AG10803 (cell line): ENCODE results near the gene COMT.
"Not testable (repeated sequence)": the region's sequence is repeated elsewhere in the genome, so short reads cannot be mapped to it uniquely, and the experiment has no call there.

Experiments
- DNase-seq: peaks from one replicate; pipeline ENCODE4 v3.0.0; 2010; ENCODE audit warnings: low read depth
- H3K4me3 ChIP-seq: 2 replicates; pipeline ENCODE4 v1.5.1; 2011; ENCODE audit warnings: mild to moderate bottlenecking, low read length, control low read depth
- CTCF ChIP-seq: conservative IDR thresholded peaks from 2 replicates; pipeline ENCODE4 v1.5.1; 2011; ENCODE audit warnings: mild to moderate bottlenecking, low read length, control low read depth, inconsistent platforms

The COMT gene

GRCh38 chr22:19921544-19922081 is 20.0 kb upstream of the COMT start:
- no peak for DNase-seq
- TF ChIP-seq CTCF, result no peak
- H3K4me3 ChIP-seq, result no peak overlapping the region

GRCh38 chr22:19923914-19924513 is 17.6 kb upstream of the COMT start:
- H3K4me3 ChIP-seq, result no peak overlapping the region
- DNase-seq, result no peak
- no peak for TF ChIP-seq CTCF

GRCh38 chr22:19926028-19926427 is 15.5 kb upstream of the COMT start:
- not testable (repeated sequence) for H3K4me3 ChIP-seq, DNase-seq

GRCh38 chr22:19927696-19928095 is 13.9 kb upstream of the COMT start:
- DNase-seq, result no peak
- H3K4me3 ChIP-seq, result no peak overlapping the region
- TF ChIP-seq CTCF, result no peak

- TF ChIP-seq CTCF, result no peak
- H3K4me3 ChIP-seq, result no peak overlapping the region
- DNase-seq, result no peak
Measured at GRCh38 chr22:19928207-19928606, 13.4 kb upstream of the COMT start.

- DNase-seq, result no peak
- TF ChIP-seq CTCF, result no peak
- no peak overlapping the region for H3K4me3 ChIP-seq
Measured at GRCh38 chr22:19929586-19930550, 11.7 kb upstream of the COMT start.

GRCh38 chr22:19930551-19931486 is 10.8 kb upstream of the COMT start:
- no peak for TF ChIP-seq CTCF
- H3K4me3 ChIP-seq, result no peak overlapping the region
- no peak for DNase-seq
